Caco-2 (cell line): ENCODE measurements around the gene ERBB4. TPM values are rescaled to one million over a fixed set of nuclear protein-coding genes. Genes with fewer than 3 reads are reported as not detected.

Experiments
- BruUV-seq: library from RNA; stranded (reverse); fragments of 400-500 nt; replicated peaks from 2 replicates; lab custom pipeline; 2021; lab: Mats Ljungman, UMichigan
- CTCF ChIA-PET: fragments of 300-600 bp; sonication (Branson Sonifier 250); formaldehyde crosslinking; loops from one replicate; lab custom pipeline; 2022; ENCODE audit warnings: antibody characterized with exemption; lab: Charles Lee
- POLR2A ChIA-PET: fragments of 300-600 bp; sonication (Branson Sonifier 250); formaldehyde crosslinking; loops from one replicate; lab custom pipeline; 2022; ENCODE audit warnings: antibody characterized with exemption; lab: Charles Lee
- DNase-seq, 2 experiments: peaks; one replicate each; pipeline versions ENCODE4 v3.0.0 to v3.0.0-alpha.2; 2020 to 2022
- H3K27me3 ChIP-seq: replicated peaks from 2 replicates; pipeline ENCODE4 v1.6.0; 2011; ENCODE audit warnings: low read length; ENCODE audit not compliant: control insufficient read depth, insufficient read depth
- H3K36me3 ChIP-seq: 2 replicates; pipeline ENCODE4 v1.5.1; 2011; ENCODE audit warnings: low read length; ENCODE audit not compliant: control insufficient read depth, insufficient read depth
- H3K4me1 ChIP-seq: fragments of 250-450 bp; sonication (Bioruptor Pico); 2 replicates; pipeline ENCODE4 v1.5.1; 2020; ENCODE audit warnings: mild to moderate bottlenecking
- H3K4me3 ChIP-seq: 2 replicates; pipeline ENCODE4 v1.5.1; 2011; ENCODE audit warnings: low read depth, mild to moderate bottlenecking, control low read depth, low read length
- H3K9me3 ChIP-seq: fragments of 250-450 bp; sonication (Bioruptor Pico); 2 replicates; pipeline ENCODE4 v1.5.1; 2020; ENCODE audit warnings: mild to moderate bottlenecking, moderate library complexity
- H3K27ac Mint-ChIP-seq: one replicate; pipeline ENCODE4 v1.8.0; 2022; ENCODE audit warnings: mixed read lengths; ENCODE audit not compliant: unreplicated experiment
- H3K27me3 Mint-ChIP-seq: one replicate; pipeline ENCODE4 v1.8.0; 2022; ENCODE audit warnings: mixed read lengths; ENCODE audit not compliant: insufficient read depth, unreplicated experiment
- H3K36me3 Mint-ChIP-seq: one replicate; pipeline ENCODE4 v1.8.0; 2022; ENCODE audit warnings: mild to moderate bottlenecking, mixed read lengths; ENCODE audit not compliant: insufficient read depth, unreplicated experiment
- H3K4me1 Mint-ChIP-seq: one replicate; pipeline ENCODE4 v1.8.0; 2022; ENCODE audit warnings: low read depth, mixed read lengths; ENCODE audit not compliant: unreplicated experiment
- H3K4me3 Mint-ChIP-seq: one replicate; pipeline ENCODE4 v1.8.0; 2022; ENCODE audit warnings: mild to moderate bottlenecking, moderate library complexity, mixed read lengths; ENCODE audit not compliant: unreplicated experiment
- H3K9me3 Mint-ChIP-seq: one replicate; pipeline ENCODE4 v1.8.0; 2022; ENCODE audit warnings: mixed read lengths; ENCODE audit not compliant: unreplicated experiment
- intact Hi-C: fragments of 100-400 bp; cut with micrococcal nuclease; formaldehyde crosslinking; loops from one replicate; pipeline ENCODE4 v1.10.0; 2022; ENCODE audit not compliant: unreplicated experiment
- total RNA-seq: library from RNA; stranded (reverse); gene quantifications from 2 replicates; pipeline ENCODE4 v1.2.3, GENCODE V29; 2022
- TF ChIP-seq, protein P1 (sequence below), 2 experiments: fragments of 200-600 bp in 1 of 2; IDR thresholded peaks; 1 replicate in 1 of 2; 2 replicates in 1 of 2; pipeline versions ENCODE4 v1.5.1 to v1.8.0; 2011 to 2022; ENCODE audit warnings: antibody characterized with exemption in 1 of 2, control low read depth in 1 of 2, inconsistent platforms in 1 of 2, low read depth in 1 of 2, low read length in 1 of 2, mild to moderate bottlenecking in 1 of 2, moderate library complexity in 1 of 2; ENCODE audit not compliant: insufficient read depth in 1 of 2, severe bottlenecking in 1 of 2, unreplicated experiment in 1 of 2

Gene ERBB4
- total RNA-seq, 1 experiment from 2014 or later, result not detected

DNA sequence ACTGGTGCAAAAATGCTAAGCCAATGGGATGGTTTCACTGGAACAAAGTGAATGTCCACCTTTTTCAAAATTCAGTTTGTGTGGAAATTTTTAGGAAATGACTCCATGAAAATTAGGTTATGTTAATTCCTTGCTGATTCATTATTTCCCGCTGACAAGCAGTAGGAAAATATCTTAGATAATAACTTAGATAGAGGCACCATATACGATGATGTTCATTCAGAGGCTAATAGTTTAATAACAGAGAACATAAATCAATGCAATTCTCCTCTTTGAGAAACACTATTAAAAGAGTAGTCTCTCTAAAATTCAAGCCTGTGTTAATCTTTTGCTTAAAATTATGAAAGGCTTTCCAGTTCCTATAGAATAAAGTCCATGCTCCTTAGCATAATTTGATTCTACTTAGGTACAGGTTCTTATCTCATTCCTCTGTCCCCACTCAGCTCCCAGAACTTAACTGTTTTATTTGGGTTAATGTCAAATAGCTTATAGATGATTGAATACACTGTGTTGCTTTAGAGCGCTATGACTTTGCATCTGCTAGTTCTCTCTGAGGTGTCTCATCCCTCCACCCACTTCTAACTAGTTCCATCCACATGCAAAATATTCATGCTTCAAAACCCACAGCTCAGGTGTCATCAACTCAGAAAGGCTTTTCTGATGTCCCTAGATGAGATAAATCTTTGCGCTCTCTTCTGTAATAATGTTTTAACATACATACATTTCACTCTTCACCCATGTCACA is 503.6 kb downstream of the ERBB4 start:
- H3K27me3 Mint-ChIP-seq, result peaks cover 2% of the 10 kb centered on the region
- DNase-seq, result no peak
- no TSS peak for BruUV-seq
- Histone ChIP-seq H3K36me3 (no peaks in the 10 kb centered on the region), H3K4me1 (no peaks in the 10 kb centered on the region), H3K27me3 (no peaks in the 10 kb centered on the region), H3K4me3 (no peak overlapping the region), H3K9me3 (no peaks in the 10 kb centered on the region)
- H3K9me3 Mint-ChIP-seq, result no peaks in the 10 kb centered on the region
- TF ChIP-seq, protein P1, sequence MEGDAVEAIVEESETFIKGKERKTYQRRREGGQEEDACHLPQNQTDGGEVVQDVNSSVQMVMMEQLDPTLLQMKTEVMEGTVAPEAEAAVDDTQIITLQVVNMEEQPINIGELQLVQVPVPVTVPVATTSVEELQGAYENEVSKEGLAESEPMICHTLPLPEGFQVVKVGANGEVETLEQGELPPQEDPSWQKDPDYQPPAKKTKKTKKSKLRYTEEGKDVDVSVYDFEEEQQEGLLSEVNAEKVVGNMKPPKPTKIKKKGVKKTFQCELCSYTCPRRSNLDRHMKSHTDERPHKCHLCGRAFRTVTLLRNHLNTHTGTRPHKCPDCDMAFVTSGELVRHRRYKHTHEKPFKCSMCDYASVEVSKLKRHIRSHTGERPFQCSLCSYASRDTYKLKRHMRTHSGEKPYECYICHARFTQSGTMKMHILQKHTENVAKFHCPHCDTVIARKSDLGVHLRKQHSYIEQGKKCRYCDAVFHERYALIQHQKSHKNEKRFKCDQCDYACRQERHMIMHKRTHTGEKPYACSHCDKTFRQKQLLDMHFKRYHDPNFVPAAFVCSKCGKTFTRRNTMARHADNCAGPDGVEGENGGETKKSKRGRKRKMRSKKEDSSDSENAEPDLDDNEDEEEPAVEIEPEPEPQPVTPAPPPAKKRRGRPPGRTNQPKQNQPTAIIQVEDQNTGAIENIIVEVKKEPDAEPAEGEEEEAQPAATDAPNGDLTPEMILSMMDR (IDR thresholded peaks at IDR 0.05; ENCODE audit: insufficient read depth in 1 of 2, low read depth in 1 of 2, low read length in 1 of 2, severe bottlenecking in 1 of 2, unreplicated experiment in 1 of 2), result no peak
- no peaks in the 10 kb centered on the region for H3K4me1 Mint-ChIP-seq
- intact Hi-C loops, result no loop called here
- H3K36me3 Mint-ChIP-seq, result no peaks in the 10 kb centered on the region
- ChIA-PET POLR2A (no interaction called here), CTCF (no interaction called here)
- no peak overlapping the region for H3K27ac Mint-ChIP-seq
- H3K4me3 Mint-ChIP-seq, result no peak overlapping the region

DNA sequence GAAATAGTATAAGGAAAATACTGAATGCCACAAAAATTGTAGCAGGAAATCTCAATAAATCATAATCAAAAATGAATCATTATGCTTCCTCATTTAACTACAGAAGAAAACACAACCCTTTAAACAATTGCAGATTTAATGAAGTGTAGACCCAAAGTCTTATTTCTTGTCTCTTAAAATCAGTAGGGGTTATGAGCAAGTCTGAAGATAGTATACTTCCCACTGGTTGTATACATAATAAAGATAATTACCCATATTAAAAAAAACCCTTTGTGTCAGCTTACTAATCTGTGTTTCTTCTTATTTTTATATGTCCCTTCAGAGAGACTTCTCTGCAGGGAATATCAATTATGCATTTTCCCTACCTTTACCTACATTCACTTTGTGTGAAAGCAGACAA is 504.7 kb downstream of the ERBB4 start:
- ChIA-PET CTCF (no interaction called here), POLR2A (no interaction called here)
- Mint-ChIP-seq H3K4me3 (no peak overlapping the region), H3K36me3 (no peaks in the 10 kb centered on the region), H3K9me3 (no peaks in the 10 kb centered on the region), H3K27me3 (peaks cover 2% of the 10 kb centered on the region), H3K27ac (no peak overlapping the region), H3K4me1 (no peaks in the 10 kb centered on the region)
- no peaks in the 10 kb centered on the region for H3K4me1 ChIP-seq
- H3K27me3 ChIP-seq, result no peaks in the 10 kb centered on the region
- intact Hi-C loops, result no loop called here
- no peak overlapping the region for H3K4me3 ChIP-seq
- DNase-seq, result no peak
- no peaks in the 10 kb centered on the region for H3K36me3 ChIP-seq
- H3K9me3 ChIP-seq, result no peaks in the 10 kb centered on the region
- BruUV-seq, result no TSS peak
- TF ChIP-seq, protein P1 (IDR thresholded peaks at IDR 0.05; ENCODE audit: insufficient read depth in 1 of 2, low read depth in 1 of 2, low read length in 1 of 2, severe bottlenecking in 1 of 2, unreplicated experiment in 1 of 2), result no peak

DNA sequence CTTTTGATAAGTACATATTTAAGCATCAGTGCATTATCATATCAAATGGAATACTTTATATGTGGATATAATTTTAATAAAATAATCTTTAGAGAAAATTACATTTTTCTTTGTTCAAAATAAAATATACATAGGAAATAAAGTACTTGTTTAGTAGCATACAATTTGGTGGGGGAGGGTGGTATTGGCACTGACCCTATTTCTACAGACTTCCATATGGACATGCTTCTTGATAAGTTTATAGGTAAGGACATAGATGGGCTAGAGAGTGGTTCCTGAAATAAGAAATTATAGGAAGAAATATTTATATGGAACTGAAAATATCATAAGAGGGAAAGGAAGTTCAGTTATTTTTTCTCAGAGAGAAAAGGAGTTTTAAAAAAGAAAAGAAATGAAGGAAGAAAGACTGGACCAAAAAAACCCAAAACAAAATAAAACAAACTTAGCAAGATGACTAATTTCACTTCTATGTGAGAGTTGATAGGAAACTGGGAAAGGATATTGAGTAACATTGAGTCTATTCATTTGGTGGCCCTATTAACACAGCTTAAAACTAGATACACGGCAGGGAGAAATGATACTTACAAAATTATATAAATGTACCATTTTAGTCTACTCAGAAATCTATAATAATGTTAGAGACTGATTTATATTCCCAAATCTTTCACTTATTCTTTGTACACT is 505.9 kb downstream of the ERBB4 start:
- CTCF ChIA-PET, result no interaction called here
- H3K9me3 Mint-ChIP-seq, result no peaks in the 10 kb centered on the region

More for the DNA sequence above, 505.9 kb downstream of the ERBB4 start:
- Mint-ChIP-seq H3K27ac (no peak overlapping the region), H3K4me1 (no peaks in the 10 kb centered on the region), H3K4me3 (no peak overlapping the region), H3K27me3 (peaks cover 2% of the 10 kb centered on the region), H3K36me3 (no peaks in the 10 kb centered on the region)
- BruUV-seq, result no TSS peak
- Histone ChIP-seq H3K4me1 (no peaks in the 10 kb centered on the region), H3K36me3 (no peaks in the 10 kb centered on the region), H3K9me3 (no peaks in the 10 kb centered on the region), H3K4me3 (no peak overlapping the region), H3K27me3 (no peaks in the 10 kb centered on the region)
- intact Hi-C loops, result no loop called here
- POLR2A ChIA-PET, result no interaction called here
- DNase-seq, result no peak
- TF ChIP-seq, protein P1 (IDR thresholded peaks at IDR 0.05; ENCODE audit: insufficient read depth in 1 of 2, low read depth in 1 of 2, low read length in 1 of 2, severe bottlenecking in 1 of 2, unreplicated experiment in 1 of 2), result no peak
